Endometrium (tissue), 2 donors: Measurements from ENCODE around the gene MYO15B.

ENCODE experiments used
- FAIRE-seq: peaks from 2 replicates; lab custom pipeline; 2012; peaks lifted over from hg19 to GRCh38; lab: Jason Lieb, UNC
- donor health status: control.
- donor health status: control.

The MYO15B gene

DNA sequence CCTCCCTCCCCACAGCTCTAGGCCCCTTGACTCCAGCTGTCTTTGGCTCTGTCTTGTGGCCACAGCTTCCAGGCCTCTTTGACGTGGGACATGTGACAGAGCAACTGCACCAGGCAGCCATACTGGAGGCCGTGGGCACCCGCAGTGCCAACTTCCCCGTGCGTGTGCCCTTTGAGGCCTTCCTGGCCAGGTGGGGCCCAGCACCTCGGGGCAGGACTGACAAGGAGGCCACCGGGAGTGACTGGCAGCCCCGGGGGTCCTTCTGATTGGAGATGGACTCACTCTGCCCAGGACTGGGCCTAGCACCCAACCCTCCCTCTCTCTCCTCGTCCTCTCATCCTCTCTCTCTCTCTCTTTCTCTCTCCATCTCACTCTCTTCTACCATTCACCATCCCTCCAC is 15.5 kb downstream of the MYO15B start:
- FAIRE-seq = no peak

- no peak for FAIRE-seq
Observed at GRCh38 chr17:75604034-75604695, 16.6 kb downstream of the MYO15B start.

DNA sequence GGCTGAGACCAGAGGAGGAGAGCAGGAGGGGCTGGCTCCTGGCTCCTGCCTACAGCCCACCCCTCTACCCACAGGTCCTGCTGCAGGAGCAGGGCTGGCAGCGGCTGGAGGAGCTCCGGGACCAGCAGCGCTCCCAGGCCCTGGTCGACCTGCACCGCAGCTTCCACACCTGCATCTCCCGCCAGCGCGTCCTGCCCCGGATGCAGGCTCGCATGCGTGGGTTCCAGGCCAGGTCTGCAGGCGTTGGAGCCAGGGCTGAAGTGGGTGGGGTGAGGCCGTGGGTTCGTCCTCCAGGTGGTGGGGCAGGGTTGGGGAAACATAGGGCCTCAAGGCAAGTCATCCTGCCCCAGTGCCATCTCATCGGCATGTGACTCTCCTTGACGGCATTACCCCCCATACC is 18.2 kb downstream of the MYO15B start:
- no peak for FAIRE-seq

DNA sequence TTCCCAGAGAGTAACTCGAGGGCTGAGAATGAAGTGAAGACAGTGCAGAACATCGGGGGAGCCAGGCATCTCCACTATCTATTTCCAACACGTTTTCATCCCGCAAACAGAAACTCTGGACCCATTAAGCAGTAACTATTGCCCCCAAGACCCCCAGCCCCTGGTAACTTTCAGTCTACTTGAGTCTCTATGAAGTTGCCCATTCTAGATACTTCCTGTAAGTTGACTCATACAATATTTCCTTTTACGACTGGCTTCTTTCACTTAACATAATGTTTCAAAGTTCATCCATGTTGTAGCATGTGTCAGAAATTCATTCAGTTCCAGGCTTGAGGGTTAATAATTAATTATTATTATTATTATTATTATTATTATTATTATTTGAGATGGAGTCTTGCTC is 19.5 kb downstream of the MYO15B start:
- no peak for FAIRE-seq

DNA sequence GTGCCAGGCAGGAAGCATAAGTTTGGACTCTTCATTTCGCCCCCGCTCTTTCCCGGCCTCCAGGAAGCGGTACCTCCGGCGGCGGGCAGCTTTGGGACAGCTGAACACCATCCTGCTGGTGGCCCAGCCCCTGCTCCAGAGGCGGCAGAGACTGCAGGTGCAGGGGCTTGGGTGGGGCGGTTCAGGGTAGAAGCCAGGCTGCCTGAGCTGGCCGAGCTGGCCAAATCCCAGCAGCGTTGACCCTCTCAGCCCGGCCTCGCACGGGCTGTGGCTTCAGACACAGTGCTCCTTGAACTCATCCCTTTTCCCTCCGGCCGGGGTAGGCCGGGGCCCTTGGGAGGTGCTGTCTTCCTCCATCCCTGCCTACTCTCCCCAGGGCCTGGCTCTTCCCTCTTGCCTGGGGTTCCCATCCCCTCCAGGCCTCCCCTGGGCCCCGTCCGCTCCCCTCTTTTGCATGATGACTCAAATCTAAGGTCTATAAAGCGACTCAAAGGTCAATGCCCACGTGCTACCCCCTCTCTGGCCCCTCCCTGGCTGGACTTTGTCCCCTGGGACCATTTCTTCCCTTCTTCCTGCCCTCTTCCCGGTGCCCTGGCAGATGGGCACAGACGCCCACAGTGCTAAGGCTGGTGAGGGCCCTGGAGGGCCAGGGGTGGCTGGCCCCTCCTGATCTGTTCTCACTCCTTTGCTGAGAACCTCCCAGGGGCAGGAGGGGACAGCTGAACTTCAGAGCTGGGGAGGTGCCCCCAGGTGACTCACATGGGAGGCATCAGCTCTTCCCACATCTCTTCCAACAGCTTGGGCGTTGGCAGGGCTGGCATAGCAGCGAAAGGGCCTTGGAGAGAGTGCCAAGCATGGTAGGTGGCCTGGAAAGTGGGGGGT is 22.7 kb downstream of the MYO15B start:
- FAIRE-seq = no peak

DNA sequence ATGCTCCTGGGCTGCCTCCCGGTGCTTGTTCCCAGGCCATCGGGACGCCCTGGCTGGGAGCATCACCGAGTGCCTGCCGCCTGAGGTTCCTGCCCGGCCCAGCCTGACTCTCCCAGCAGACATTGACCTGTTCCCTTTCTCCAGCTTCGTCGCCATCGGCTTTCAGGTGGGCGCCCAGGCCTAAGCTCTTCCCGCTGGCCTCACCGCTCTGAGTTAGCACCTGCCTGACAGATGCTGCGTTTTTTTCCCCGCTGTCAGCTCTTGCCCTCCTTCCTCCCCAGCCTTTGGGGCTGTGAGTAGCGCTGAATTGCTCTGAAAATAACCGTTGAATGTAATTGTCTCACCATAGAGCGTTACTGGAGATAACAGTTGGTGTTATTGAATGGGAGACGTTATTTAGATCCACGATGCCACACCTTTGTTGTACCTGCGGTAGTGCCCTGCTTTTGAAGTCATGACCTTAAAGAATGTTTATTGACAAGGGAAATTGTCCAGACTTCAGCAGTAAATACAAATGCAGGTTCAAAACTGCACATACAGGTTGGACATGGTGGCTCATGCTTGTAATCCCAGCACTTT is 24.3 kb downstream of the MYO15B start:
- no peak for FAIRE-seq

GRCh38 chr17:75612906-75613626 is 25.5 kb downstream of the MYO15B start:
- FAIRE-seq = no peak

- no peak for FAIRE-seq
Observed at GRCh38 chr17:75614006-75614405, 26.4 kb downstream of the MYO15B start.

DNA sequence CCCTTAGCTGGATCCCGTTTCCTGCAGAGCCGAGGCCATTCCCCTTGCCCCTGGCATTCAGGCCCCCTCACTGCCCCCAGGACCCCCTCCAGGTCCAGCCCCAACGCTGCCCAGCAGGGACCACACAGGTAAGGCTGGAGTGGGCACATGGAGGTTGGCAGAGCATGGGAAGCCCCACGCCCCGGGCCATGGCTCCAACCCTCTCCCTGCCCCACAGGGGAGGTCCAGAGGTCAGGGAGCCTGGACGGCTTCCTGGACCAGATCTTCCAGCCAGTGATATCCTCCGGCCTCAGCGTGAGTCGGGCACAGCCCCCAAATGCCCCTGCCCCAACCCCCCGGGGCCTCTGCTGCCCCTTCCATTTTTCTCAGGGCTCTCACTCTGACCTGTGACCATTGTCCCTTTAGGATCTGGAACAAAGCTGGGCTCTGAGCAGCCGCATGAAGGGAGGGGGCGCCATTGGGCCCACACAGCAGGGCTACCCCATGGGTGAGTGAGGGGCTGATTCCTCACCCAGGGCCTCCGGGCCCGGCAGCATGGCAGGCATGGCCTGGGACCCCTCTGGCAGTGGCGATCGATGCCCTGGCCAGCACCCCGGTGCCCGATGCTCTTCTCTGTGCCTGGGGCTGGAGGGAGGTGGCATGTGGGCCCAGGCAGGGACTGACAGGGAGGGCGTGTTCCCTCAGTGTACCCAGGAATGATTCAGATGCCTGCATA is 27.1 kb downstream of the MYO15B start:
- no peak for FAIRE-seq

GRCh38 chr17:75615301-75615700 is 27.7 kb downstream of the MYO15B start:
- no peak for FAIRE-seq

GRCh38 chr17:75616521-75617122 is 29.0 kb downstream of the MYO15B start:
- no peak for FAIRE-seq

GRCh38 chr17:75617218-75617617 is 29.6 kb downstream of the MYO15B start:
- no peak for FAIRE-seq

DNA sequence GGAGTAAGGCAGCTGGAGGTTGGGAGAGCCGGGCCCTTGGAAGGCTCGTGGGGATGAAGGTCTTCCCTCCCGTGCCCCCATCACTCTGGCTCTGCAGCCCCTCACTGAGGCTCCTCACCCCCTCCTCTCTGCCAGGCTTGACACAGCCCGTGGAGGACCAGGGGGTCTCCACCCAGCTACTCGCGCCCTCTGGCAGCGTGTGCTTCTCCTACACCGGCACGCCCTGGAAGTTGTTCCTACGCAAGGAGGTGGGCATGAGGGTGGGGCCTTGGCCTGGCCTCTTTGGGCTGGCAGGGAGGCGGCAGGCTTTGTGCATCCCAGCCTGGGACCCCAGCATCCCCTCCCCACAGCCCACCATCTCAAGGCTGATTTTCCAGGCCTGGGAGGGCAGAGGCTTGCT is 30.1 kb downstream of the MYO15B start:
- FAIRE-seq = no peak

DNA sequence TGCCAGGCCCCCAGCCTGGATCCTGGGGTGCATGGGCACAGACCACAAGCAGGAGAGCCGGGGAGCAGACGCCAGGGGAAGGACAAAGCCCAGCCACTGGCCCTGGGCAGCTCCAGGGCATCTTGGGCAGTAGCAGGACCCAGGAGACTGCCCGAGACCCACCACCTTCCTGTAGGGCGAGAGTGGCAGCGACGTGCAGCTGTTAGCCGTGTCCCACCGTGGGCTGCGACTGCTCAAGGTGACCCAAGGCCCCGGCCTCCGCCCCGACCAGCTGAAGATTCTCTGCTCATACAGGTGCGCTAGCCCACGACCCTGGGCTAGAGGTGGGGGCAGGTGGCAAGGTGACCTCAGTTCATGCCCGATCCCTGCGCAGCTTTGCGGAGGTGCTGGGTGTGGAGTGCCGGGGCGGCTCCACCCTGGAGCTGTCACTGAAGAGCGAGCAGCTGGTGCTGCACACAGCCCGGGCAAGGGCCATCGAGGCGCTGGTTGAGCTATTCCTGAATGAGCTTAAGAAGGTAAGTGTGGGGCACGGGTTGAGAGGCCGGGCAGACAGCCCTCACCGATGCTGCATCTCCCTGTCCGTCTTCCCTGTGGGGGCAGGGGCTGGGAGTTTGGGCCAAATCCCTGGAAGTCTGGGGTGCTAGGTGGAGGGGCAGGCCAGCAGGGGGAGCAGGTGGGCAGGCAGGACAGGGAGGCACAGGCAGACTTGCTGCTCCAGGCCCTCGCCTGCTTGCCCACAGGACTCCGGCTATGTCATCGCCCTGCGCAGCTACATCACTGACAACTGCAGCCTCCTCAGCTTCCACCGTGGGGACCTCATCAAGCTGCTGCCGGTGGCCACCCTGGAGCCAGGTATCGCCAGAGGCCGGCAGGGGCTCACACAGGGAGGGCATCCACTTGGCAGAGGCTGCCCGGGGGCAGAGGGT is 32.2 kb downstream of the MYO15B start:
- FAIRE-seq = no peak

DNA sequence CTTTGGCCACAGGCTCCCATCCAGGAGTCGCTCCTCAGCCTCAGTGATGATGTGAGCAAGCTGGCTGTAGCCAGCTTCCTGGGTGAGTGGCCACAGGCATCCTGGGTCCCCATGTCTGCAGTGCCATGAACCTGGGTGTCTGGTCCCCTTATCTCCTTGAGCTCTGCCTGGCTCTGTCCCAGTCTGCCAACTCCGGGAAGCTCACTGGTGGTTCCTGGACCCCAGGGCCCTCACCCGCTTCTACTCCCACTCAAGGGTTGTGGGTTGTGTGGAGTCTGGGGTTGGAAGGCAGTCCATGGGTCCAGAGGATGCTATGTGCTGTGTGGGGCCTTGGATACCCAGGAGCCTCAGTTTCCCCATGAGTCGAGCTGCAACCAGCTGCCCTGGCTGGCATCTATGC is 33.9 kb downstream of the MYO15B start:
- FAIRE-seq = no peak

DNA sequence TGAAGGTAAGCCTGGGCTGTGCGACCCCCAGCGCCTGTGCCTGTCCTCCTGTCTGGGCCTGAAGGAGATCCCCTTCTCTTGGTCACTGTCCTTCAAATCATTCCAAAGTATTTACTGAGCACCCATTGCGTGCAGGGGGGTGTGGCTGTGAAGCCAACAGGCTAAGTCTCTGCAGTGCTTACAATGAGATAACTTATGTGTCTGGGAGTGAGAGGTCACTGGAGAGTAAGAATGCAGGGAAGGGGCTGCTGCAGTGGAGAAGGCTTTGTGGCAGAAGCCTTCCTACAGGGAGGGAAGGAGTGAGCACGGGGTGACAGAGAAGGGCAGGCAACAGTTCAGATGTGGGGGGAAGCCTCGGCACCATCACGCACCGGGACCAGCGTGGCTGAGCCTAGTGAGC is 34.5 kb downstream of the MYO15B start:
- FAIRE-seq = no peak

DNA sequence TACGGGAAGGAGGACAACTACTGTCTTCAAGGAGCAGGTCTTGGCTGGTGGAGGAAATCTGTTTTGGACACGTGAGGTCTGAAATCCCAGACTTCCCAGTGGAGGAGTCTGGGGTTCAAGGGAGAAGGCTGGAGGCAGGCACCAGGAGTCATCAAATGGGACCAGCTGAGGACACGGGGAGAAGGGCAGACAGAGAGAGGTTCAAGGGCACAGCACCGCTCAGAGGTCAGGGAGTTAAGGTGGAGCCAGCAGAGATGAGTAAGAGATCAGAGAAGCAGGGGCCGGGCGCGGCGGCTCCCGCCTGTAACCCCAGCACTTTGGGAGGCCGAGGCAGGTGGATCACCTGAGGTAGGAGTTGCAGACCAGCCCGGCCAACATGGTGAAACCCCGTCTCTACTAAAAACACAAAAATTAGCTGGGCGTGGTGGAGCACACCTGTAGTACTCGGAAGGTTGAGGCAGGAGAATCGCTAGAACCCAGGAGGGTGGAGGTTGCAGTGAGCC is 35.2 kb downstream of the MYO15B start:
- FAIRE-seq = no peak

DNA sequence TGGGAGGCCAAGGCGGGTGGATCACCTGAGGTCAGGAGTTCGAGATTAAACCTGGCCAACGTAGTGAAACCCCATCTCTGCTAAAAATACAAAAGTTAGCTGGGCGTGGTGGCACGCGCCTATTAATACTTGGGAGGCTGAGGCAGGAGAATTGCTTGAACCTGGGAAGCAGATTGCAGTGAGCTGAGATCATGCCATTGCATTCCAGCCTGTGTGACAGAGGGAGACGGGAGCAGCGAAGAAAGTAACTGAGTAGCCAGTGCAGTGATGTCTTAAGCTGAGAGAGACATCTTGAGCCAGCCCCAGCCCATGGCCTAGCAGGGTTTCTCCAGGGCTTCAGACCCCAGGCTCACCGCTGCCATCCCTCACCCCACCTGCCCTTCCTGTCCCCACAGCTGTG is 35.8 kb downstream of the MYO15B start:
- no peak for FAIRE-seq

DNA sequence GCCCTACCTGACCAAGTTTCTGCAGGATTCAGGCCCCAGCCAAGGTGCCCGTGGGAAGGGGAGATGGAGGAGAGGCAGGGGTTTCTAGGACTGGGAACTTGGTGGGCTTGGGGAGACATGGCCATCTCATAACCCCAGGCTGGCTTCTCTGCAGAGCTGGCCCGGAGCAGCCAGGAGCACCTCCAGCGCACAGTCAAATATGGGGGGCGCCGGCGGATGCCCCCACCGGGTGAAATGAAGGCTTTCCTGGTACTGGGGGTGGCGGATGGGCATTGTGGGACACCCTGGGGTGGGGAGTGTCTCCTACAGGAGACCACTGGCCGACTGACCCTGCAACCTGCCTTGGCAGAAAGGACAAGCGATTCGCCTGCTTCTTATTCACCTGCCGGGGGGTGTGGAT is 36.4 kb downstream of the MYO15B start:
- FAIRE-seq = no peak

DNA sequence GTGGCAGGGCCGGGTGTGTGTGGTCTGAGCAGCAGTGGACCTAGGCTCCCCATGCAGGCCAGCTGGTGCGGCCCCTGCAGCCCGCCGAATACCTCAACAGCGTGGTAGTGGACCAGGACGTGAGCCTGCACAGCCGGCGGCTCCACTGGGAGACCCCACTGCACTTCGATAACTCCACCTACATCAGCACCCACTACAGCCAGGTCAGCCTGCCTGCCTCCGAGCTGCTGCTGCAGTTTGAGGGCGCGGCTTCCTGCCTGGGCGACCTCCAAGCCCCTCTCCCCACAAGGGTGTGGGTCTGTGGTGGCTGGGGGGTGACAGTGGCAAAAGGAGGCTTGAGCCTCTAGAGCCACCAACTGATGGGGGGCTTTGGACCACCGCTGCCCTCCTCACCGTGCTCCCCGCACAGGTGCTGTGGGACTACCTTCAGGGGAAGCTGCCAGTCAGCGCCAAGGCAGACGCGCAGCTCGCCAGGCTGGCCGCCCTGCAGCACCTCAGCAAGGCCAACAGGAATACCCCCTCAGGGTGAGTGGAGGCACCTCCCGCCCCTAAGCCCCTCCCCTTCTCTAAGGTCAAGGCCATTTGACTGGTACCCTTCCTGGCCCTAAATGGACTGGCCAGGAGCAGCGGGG is 37.2 kb downstream of the MYO15B start:
- no peak for FAIRE-seq
